Measurements from ENCODE around the gene SEPHS1.

- TF ChIP-seq, protein P1, sequence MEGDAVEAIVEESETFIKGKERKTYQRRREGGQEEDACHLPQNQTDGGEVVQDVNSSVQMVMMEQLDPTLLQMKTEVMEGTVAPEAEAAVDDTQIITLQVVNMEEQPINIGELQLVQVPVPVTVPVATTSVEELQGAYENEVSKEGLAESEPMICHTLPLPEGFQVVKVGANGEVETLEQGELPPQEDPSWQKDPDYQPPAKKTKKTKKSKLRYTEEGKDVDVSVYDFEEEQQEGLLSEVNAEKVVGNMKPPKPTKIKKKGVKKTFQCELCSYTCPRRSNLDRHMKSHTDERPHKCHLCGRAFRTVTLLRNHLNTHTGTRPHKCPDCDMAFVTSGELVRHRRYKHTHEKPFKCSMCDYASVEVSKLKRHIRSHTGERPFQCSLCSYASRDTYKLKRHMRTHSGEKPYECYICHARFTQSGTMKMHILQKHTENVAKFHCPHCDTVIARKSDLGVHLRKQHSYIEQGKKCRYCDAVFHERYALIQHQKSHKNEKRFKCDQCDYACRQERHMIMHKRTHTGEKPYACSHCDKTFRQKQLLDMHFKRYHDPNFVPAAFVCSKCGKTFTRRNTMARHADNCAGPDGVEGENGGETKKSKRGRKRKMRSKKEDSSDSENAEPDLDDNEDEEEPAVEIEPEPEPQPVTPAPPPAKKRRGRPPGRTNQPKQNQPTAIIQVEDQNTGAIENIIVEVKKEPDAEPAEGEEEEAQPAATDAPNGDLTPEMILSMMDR (IDR thresholded peaks at IDR 0.05) = no peak
- TF ChIP-seq POLR2A (IDR thresholded peaks at IDR 0.05) = peak; percentile 18
These were observed 465 bp downstream of the SEPHS1 start for GRCh38 chr10:13347500-13348156.

Data from right lobe of liver (tissue), 4 donors.